GM23248 (cell line): ENCODE results near the gene BTN2A1. TPM values are rescaled to one million over a fixed set of nuclear protein-coding genes. Genes with fewer than 3 reads are reported as not detected.

Experiments
- DNase-seq: peaks from one replicate; pipeline ENCODE4 v3.0.0-alpha.2; 2015
- H2AFZ ChIP-seq: fragments of 200-600 bp; sonication (generic); 2 replicates; pipeline ENCODE4 v1.6.1; 2016; ENCODE audit warnings: antibody characterized with exemption
- H3F3A ChIP-seq: fragments of 200-600 bp; sonication (generic); 2 replicates; pipeline ENCODE4 v1.6.1; 2016; ENCODE audit warnings: mild to moderate bottlenecking, antibody characterized with exemption, mixed run types; ENCODE audit not compliant: insufficient read depth
- H3K27ac ChIP-seq: fragments of 200-600 bp; sonication (generic); 2 replicates; pipeline ENCODE4 v1.5.1; 2016; ENCODE audit warnings: mild to moderate bottlenecking
- H3K27me3 ChIP-seq: fragments of 200-600 bp; sonication (generic); replicated peaks from 2 replicates; pipeline ENCODE4 v1.6.1; 2016; ENCODE audit warnings: mild to moderate bottlenecking; ENCODE audit not compliant: insufficient read depth
- H3K36me3 ChIP-seq: fragments of 200-600 bp; sonication (generic); 2 replicates; pipeline ENCODE4 v1.6.1; 2016; ENCODE audit warnings: low read depth, mild to moderate bottlenecking
- H3K4me1 ChIP-seq: fragments of 200-600 bp; sonication (generic); 2 replicates; pipeline ENCODE4 v1.6.1; 2016; ENCODE audit warnings: mild to moderate bottlenecking; ENCODE audit not compliant: insufficient read depth
- H3K4me2 ChIP-seq: fragments of 200-600 bp; sonication (generic); one replicate; pipeline ENCODE4 v1.6.1; 2016; ENCODE audit warnings: mild to moderate bottlenecking; ENCODE audit not compliant: unreplicated experiment
- H3K4me3 ChIP-seq: fragments of 200-600 bp; sonication (generic); 2 replicates; pipeline ENCODE4 v1.5.1; 2016; ENCODE audit warnings: mild to moderate bottlenecking
- H3K79me2 ChIP-seq: fragments of 200-600 bp; sonication (generic); 2 replicates; pipeline ENCODE4 v1.6.1; 2016; ENCODE audit warnings: mild to moderate bottlenecking; ENCODE audit not compliant: insufficient read depth
- H3K9ac ChIP-seq: fragments of 200-600 bp; sonication (generic); 2 replicates; pipeline ENCODE4 v1.6.1; 2016; ENCODE audit warnings: mild to moderate bottlenecking
- H3K9me2 ChIP-seq: fragments of 200-600 bp; sonication (generic); 2 replicates; pipeline ENCODE4 v1.6.1; 2016; ENCODE audit warnings: mixed run types, mild to moderate bottlenecking, moderate library complexity; ENCODE audit not compliant: insufficient read depth
- H3K9me3 ChIP-seq: fragments of 200-600 bp; sonication (generic); one replicate; pipeline ENCODE4 v1.6.1; 2017; ENCODE audit warnings: low read depth
- H4K20me1 ChIP-seq: fragments of 200-600 bp; sonication (generic); 2 replicates; pipeline ENCODE4 v1.6.0; 2016; ENCODE audit not compliant: insufficient read depth
- EZH2 ChIP-seq: fragments of 200-600 bp; sonication (generic); IDR thresholded peaks from 2 replicates; pipeline ENCODE4 v1.6.1; 2018; ENCODE audit warnings: antibody characterized with exemption, mild to moderate bottlenecking; ENCODE audit not compliant: insufficient read depth, poor library complexity, severe bottlenecking
- EZH2phosphoT487 ChIP-seq: fragments of 200-600 bp; sonication (generic); IDR thresholded peaks from 2 replicates; pipeline ENCODE4 v1.6.1; 2018; ENCODE audit warnings: antibody characterized with exemption, moderate library complexity, mild to moderate bottlenecking, low read depth; ENCODE audit not compliant: insufficient read depth
- WGBS, 2 experiments: methylation state at CpG; one replicate each; pipeline ENCODE4 v1.1.6; 2015 to 2017; ENCODE audit warnings: low lambda C conversion rate in 2 of 2, low coverage in 1 of 2; ENCODE audit errors: missing lambda C conversion rate in 2 of 2; 5-methylcytosine and 5-hydroxymethylcytosine counted together
- in situ Hi-C: fragments of 300-500 bp; cut with MboI; formaldehyde crosslinking; loops from 2 replicates; pipeline ENCODE4 v1.15.0; 2020
- polyA plus RNA-seq: library from polyadenylated mRNA; unstranded; fragments of >200 nt; fragmentation: Nextera tagmentation; extraction: Ambion mirVana; gene quantifications from 2 replicates; pipeline ENCODE4 v1.2.1, GENCODE V29; 2016
- total RNA-seq: library from RNA; depleted of rRNA; stranded (reverse); fragments of >200 nt; shearing (Covaris generic); gene quantifications from 2 replicates; pipeline ENCODE4 v1.2.3, GENCODE V29; 2014

Gene BTN2A1
- total and polyA plus RNA-seq, 2 experiments from 2014 or later: 15.0 to 18.4 TPM

GRCh38 chr6:26478100-26478984, 20.6 kb downstream of the BTN2A1 start:
- in situ Hi-C loops: no loop called here

DNA sequence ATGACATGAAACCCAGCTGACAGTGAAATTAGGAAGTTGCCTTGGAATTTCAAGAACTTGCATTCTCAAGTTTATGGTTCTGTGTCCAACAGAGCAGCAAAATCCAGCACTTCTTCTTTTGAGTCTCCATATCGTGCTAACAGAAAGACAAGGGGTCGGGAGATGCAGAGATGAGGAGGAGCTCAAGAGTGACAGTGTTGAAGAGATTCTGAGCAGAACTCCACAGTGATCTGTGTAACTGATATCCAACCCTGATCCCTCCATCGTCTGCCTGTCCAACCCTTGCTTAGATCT, 21.2 kb downstream of the BTN2A1 start:
- 90 to 93% methylated on average over 3 of the region's 3 CpGs for WGBS, 2 experiments
- no peak for TF ChIP-seq EZH2phosphoT487
- no peak for TF ChIP-seq EZH2

More at GRCh38 chr6:26478100-26478984, 20.6 kb downstream of the BTN2A1 start:
- no peaks in the 10 kb centered on the region for H3K9me3 ChIP-seq
- 50 to 55% methylated on average over 2 of the region's 2 CpGs for WGBS, 2 experiments
- no peak overlapping the region for H3K9ac ChIP-seq
- H3K36me3 ChIP-seq: no peaks in the 10 kb centered on the region
- no peak overlapping the region for H3K4me3 ChIP-seq
- H3K27ac ChIP-seq: no peak overlapping the region
- no peaks in the 10 kb centered on the region for H3K27me3 ChIP-seq
- no peak overlapping the region for H2AFZ ChIP-seq
- DNase-seq: no peak
- peaks cover 26% of the 10 kb centered on the region for H3F3A ChIP-seq
- TF ChIP-seq EZH2phosphoT487 (no peak), EZH2 (no peak)
- no peaks in the 10 kb centered on the region for H4K20me1 ChIP-seq
- H3K79me2 ChIP-seq: peaks cover 3% of the 10 kb centered on the region; the same call in 1 of the 2 replicates
- H3K4me1 ChIP-seq: peaks cover 19% of the 10 kb centered on the region
- H3K9me2 ChIP-seq: no peaks in the 10 kb centered on the region
- no peak overlapping the region for H3K4me2 ChIP-seq

GRCh38 chr6:26482338-26482737, 24.6 kb downstream of the BTN2A1 start:
- 64 to 66% methylated on average over 4 of the region's 4 CpGs for WGBS, 2 experiments
- no peak overlapping the region for H2AFZ ChIP-seq

More for the DNA sequence above, 21.2 kb downstream of the BTN2A1 start:
- Histone ChIP-seq H3K27me3 (no peaks in the 10 kb centered on the region), H3F3A (peaks cover 20% of the 10 kb centered on the region), H2AFZ (no peak overlapping the region), H3K9me2 (no peaks in the 10 kb centered on the region), H4K20me1 (no peaks in the 10 kb centered on the region), H3K4me3 (no peak overlapping the region), H3K79me2 (peaks cover 3% of the 10 kb centered on the region; the same call in 1 of the 2 replicates), H3K27ac (no peak overlapping the region), H3K9me3 (no peaks in the 10 kb centered on the region), H3K9ac (no peak overlapping the region), H3K4me1 (peaks cover 18% of the 10 kb centered on the region), H3K4me2 (no peak overlapping the region), H3K36me3 (no peaks in the 10 kb centered on the region)
- in situ Hi-C loops: no loop called here
- DNase-seq: no peak

GRCh38 chr6:26483727-26484126, 26.0 kb downstream of the BTN2A1 start:
- no peaks in the 10 kb centered on the region for H3K4me1 ChIP-seq
- no peak overlapping the region for H3K4me3 ChIP-seq
- H4K20me1 ChIP-seq: no peaks in the 10 kb centered on the region
- H3K27me3 ChIP-seq: no peaks in the 10 kb centered on the region
- TF ChIP-seq EZH2: no peak
- no peak for TF ChIP-seq EZH2phosphoT487
- H3K27ac ChIP-seq: no peak overlapping the region
- no peaks in the 10 kb centered on the region for H3K36me3 ChIP-seq
- no peaks in the 10 kb centered on the region for H3K9me3 ChIP-seq
- H3K4me2 ChIP-seq: no peak overlapping the region
- H3K9me2 ChIP-seq: no peaks in the 10 kb centered on the region
- DNase-seq: no peak
- in situ Hi-C loops: no loop called here
- no peaks in the 10 kb centered on the region for H3F3A ChIP-seq
- H3K79me2 ChIP-seq: no peaks in the 10 kb centered on the region
- 71% methylated on average over 3 of the region's 3 CpGs for WGBS, 2 experiments
- no peak overlapping the region for H3K9ac ChIP-seq
- no peak overlapping the region for H2AFZ ChIP-seq

More at GRCh38 chr6:26482338-26482737, 24.6 kb downstream of the BTN2A1 start:
- H3K4me2 ChIP-seq: no peak overlapping the region
- no peaks in the 10 kb centered on the region for H3K79me2 ChIP-seq
- no peaks in the 10 kb centered on the region for H3K27me3 ChIP-seq
- no peaks in the 10 kb centered on the region for H3K36me3 ChIP-seq
- H3K9ac ChIP-seq: no peak overlapping the region
- no peaks in the 10 kb centered on the region for H3K4me1 ChIP-seq
- no peaks in the 10 kb centered on the region for H3K9me2 ChIP-seq
- in situ Hi-C loops: no loop called here
- no peak for DNase-seq
- TF ChIP-seq EZH2 (no peak), EZH2phosphoT487 (no peak)
- no peaks in the 10 kb centered on the region for H3K9me3 ChIP-seq
- no peaks in the 10 kb centered on the region for H3F3A ChIP-seq
- H3K4me3 ChIP-seq: no peak overlapping the region
- no peaks in the 10 kb centered on the region for H4K20me1 ChIP-seq
- H3K27ac ChIP-seq: no peak overlapping the region
